GM18858 (cell line): ENCODE results near the gene METTL2A.
A peak's percentile ranks its signal among the peaks of the same experiment; 100 is the strongest.
"Not testable (repeated sequence)": the region's sequence is repeated elsewhere in the genome, so short reads cannot be mapped to it uniquely, and the experiment has no call there.

ENCODE experiments used
- ATAC-seq: cut with Tn5 transposase; IDR thresholded peaks from one replicate; pipeline ENCODE4 v1.9.1; 2021; ENCODE audit not compliant: unreplicated experiment

Gene METTL2A

DNA sequence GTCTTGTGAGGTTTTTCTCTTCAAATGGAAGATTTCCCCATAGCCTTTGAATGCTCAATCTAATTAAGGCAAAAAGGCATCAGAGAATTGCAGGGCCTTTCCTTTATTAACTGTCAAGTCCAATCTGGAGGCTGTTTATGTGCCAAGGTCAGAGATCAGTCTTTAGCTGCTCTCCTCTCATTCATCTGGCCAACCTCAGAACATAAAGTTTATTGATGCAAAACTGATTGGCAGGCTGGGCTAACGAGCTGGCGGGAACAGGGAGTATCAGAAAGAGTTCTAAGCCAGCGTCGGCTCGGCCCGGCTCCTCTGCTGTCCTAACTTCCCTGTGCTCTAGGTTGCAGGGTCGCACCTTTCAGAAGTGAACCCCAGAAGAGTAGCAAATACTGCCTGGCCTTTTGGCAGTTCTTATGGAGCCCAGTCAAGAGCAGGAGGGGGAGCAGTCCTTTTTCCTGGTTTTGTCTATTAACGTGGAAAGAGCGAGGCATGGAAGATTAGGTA is 47.7 kb downstream of the METTL2A start:
- ATAC-seq = not testable (repeated sequence)

DNA sequence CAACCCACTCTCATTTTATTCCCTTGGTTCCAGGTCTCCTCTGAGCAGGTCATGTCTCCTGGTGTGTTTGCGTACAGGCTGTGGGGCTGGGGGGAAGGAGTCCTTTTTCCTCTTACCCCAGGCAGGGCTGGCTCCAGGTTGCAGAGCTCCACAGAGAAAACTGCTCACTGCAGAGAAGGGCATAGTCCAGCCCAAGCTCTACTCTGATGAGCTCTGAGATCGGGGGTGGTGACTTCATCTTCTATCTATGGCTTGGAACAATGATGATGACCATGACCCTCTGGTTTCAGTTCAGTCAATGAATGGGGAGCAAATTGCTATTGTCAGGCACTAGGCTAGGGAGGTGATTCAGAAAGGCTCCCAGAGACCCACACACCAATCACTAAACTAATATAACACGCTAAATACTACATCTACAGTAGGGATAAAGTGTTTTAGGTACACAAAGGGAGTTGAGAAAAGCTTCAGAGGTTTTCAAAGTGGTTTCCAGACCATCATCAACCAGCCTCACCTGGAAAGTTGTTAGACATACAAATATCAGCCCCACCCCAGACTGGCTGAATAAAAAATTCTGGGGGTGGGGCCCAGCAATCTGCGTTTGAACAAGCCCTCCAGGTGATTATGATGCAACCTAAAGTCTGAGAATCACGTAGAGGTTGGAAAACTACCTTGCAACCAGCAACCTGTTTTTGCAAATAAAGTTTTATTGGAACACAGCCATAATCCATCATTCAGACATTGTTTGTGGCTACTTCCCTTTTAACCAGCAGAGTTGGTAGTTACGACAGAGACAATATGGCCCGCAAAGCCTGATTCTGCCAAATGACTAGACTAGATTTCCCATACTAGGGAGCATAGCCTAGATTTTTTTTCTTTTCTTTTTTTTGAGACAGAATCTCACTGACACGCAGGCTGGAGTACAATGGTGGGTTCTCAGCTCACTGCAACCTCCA is 49.6 kb downstream of the METTL2A start:
- not testable (repeated sequence) for ATAC-seq

DNA sequence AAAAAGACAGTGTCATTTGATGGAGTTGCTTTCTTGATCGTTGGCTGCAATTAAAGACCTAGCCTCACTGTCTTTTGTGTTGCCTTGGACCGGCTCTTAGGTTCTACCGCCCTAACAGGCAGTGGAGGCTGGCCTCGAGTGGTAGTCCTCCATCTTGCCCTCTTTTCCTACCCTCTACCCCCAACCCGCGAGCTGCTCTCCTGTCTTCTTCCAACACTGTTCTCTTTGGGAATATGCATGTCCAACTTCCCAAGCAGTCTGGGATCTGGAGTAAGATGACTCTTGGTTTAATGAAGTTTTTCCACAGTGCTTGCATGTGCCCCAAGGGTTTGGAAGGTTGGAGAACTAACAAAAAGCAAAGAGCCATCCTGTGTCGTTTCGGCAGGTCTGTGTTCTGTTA is 53.4 kb downstream of the METTL2A start:
- ATAC-seq = not testable (repeated sequence)

GRCh38 chr17:62477718-62478408 is 54.2 kb downstream of the METTL2A start:
- peak; percentile 12 for ATAC-seq

DNA sequence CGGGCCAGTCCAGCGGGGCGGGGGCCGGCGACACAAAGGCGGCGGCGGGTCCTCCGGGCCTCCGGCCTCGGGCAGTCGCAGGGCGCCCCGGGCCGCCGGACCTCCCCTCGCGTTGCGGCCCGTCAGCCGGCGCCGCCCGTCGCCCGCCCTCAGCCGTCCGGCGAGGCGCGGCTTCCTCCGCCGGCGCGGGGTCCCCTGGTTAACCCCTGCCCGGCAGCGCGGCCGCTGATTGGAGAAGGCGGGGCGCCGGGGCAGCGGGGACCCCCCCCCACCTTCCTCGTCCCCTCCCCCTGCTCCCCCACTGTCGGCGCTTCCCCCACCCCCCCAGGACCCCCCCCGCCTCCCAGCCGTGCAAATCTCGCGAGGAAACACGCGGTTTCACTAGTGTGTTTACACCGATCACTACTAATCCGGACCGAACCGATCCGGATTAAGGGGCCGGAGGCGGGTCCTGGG is 54.8 kb downstream of the METTL2A start, which contains the start of gene TLK2:
Gene TLK2, plus strand, starts transcription at position 402 of the 456 bp plus-strand sequence. CDS start 2,301 bp downstream, outside the sequence.
- peak; percentile 48 for ATAC-seq

DNA sequence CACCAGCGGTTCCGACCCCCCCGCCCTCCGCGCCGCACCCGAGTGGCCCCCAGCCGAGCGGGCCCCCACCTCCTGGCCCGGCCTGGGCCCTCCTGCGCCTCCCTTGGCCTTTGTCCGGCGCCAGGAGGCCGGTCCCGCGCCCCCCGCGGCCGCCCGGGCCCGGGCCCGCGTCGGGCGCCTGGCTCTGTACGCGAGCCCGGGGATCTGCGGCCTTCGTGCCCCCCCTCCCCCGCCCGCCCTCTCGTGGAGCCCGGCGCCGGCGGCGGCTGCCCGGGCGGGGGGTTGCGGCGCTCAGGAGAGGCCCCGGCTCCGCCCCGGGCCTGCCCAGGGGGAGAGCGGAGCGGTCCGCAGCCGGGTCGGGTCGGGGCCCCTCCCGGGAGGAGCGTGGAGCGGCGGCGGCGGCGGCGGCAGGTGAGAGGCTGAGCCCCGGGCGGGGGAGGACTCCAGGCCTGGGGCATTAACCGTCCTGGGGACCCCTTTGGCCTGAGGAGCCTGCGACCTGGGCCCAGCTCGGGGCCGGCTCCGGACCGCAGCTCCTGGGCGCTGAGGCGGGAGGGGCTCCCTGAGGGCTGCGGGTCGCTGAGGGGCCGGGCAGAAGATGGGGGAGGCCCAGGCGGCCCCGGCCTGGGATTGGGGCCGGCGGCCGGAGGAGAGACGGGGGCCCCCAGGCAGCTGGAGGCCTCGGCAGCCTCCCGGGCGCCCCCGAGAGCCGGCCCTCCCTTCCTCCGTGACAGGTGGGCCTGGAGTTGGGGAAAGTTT is 55.4 kb downstream of the METTL2A start:
- ATAC-seq = peak; percentile 23

GRCh38 chr17:62479639-62480258 is 56.1 kb downstream of the METTL2A start:
- ATAC-seq = not testable (repeated sequence)

GRCh38 chr17:62482553-62482952 is 58.9 kb downstream of the METTL2A start:
- not testable (repeated sequence) for ATAC-seq

DNA sequence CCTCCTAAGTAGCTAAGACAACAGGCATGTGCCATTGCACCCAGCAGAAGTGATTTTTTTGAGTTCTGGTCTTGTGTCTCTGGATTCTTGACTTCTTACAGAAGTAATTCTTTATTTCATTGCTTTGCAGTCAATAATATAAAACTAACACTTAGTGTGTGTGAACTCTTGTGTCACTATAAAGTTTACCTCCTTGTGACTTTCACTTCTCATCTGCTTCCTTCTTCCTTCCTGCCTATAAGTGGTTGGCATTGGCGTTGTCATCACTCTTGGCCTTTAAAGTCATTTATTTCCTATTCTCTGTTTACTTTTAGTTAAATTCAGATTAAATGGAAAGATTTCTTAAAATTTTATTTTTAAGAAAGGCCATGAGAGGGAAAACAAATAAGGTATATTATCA is 67.3 kb downstream of the METTL2A start:
- not testable (repeated sequence) for ATAC-seq

- ATAC-seq = not testable (repeated sequence)
Measured at GRCh38 chr17:62493049-62493655, 69.5 kb downstream of the METTL2A start.

GRCh38 chr17:62494073-62494472 is 70.4 kb downstream of the METTL2A start:
- not testable (repeated sequence) for ATAC-seq

DNA sequence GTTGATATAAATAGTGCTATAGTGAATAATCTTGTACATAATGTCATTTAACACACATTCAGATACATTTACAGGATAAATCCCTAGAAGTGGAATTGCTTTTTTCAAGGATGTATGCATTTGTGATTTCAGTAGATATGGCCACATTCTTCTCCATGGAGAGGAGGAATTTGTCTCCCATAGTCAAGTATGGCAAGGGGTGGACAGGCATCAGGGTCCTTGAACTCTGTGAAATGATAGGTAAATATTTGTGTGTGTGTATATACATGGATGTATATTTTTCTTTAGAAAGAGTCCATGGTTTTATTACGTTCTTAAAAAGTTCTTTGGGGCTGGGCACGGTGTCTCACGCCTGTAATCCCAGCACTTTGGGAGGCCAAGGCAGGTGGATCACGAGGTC is 72.6 kb downstream of the METTL2A start:
- not testable (repeated sequence) for ATAC-seq

GRCh38 chr17:62498796-62499195 is 75.1 kb downstream of the METTL2A start:
- not testable (repeated sequence) for ATAC-seq
